Mesendoderm (in vitro differentiated cells): ENCODE results near the gene IGF2BP3. TPM values are rescaled to one million over a fixed set of nuclear protein-coding genes. Genes with fewer than 3 reads are reported as not detected.
"Not testable (repeated sequence)": the region's sequence is repeated elsewhere in the genome, so short reads cannot be mapped to it uniquely, and the experiment has no call there.

Source experiments
- DNase-seq: peaks from one replicate; pipeline ENCODE4 v3.0.0; 2013
- H2AK5ac ChIP-seq: 2 replicates; pipeline ENCODE4 v1.6.1; 2013; ENCODE audit warnings: low read length, inconsistent platforms
- H2BK120ac ChIP-seq: 2 replicates; pipeline ENCODE4 v1.6.1; 2013; ENCODE audit warnings: low read depth, mild to moderate bottlenecking, low read length, moderate library complexity, mixed read lengths
- H2BK15ac ChIP-seq: replicated peaks from 2 replicates; pipeline ENCODE4 v1.6.1; 2013; ENCODE audit warnings: low read depth, mild to moderate bottlenecking, moderate library complexity
- H2BK5ac ChIP-seq: 2 replicates; pipeline ENCODE4 v1.6.1; 2013; ENCODE audit warnings: low read length, inconsistent platforms
- H3K18ac ChIP-seq: 2 replicates; pipeline ENCODE4 v1.6.1; 2013; ENCODE audit warnings: mild to moderate bottlenecking, low read length, mixed read lengths
- H3K23ac ChIP-seq: one replicate; pipeline ENCODE4 v1.6.1; 2013; ENCODE audit warnings: low read length
- H3K27ac ChIP-seq: 2 replicates; pipeline ENCODE4 v1.5.1; 2013; ENCODE audit warnings: low read depth, mild to moderate bottlenecking, inconsistent platforms, low read length, moderate library complexity
- H3K27me3 ChIP-seq: 2 replicates; pipeline ENCODE4 v1.6.1; 2013; ENCODE audit warnings: low read length, control low read depth, mild to moderate bottlenecking, inconsistent platforms; ENCODE audit not compliant: insufficient read depth, poor library complexity
- H3K36me3 ChIP-seq: 2 replicates; pipeline ENCODE4 v1.6.1; 2013; ENCODE audit warnings: low read length, inconsistent platforms; ENCODE audit not compliant: control insufficient read depth, insufficient read depth
- H3K4ac ChIP-seq: one replicate; pipeline ENCODE4 v1.6.1; 2013; ENCODE audit warnings: low read depth, mild to moderate bottlenecking, low read length, moderate library complexity
- H3K4me1 ChIP-seq: 2 replicates; pipeline ENCODE4 v1.6.1; 2013; ENCODE audit warnings: low read depth, low read length, inconsistent platforms; ENCODE audit not compliant: control insufficient read depth
- H3K4me2 ChIP-seq: 2 replicates; pipeline ENCODE4 v1.6.1; 2013; ENCODE audit warnings: low read length
- H3K4me3 ChIP-seq: 2 replicates; pipeline ENCODE4 v1.5.1; 2013; ENCODE audit warnings: mild to moderate bottlenecking, low read length
- H3K56ac ChIP-seq: one replicate; pipeline ENCODE4 v1.6.1; 2013; ENCODE audit warnings: low read length
- H3K79me1 ChIP-seq: 2 replicates; pipeline ENCODE4 v1.6.1; 2013; ENCODE audit warnings: low read length, inconsistent platforms
- H3K79me2 ChIP-seq: 2 replicates; pipeline ENCODE4 v1.6.1; 2013; ENCODE audit warnings: mild to moderate bottlenecking, low read length; ENCODE audit not compliant: control insufficient read depth, insufficient read depth
- H3K9ac ChIP-seq: 2 replicates; pipeline ENCODE4 v1.6.1; 2013; ENCODE audit warnings: low read length, inconsistent platforms
- H4K5ac ChIP-seq: one replicate; pipeline ENCODE4 v1.6.1; 2013; ENCODE audit warnings: low read length
- H4K8ac ChIP-seq: one replicate; pipeline ENCODE4 v1.6.1; 2013; ENCODE audit warnings: low read depth, mild to moderate bottlenecking, control low read depth, low read length, moderate library complexity
- WGBS: extraction: QIAGEN DNeasy Blood & Tissue Kit; methylation state at CpG from one replicate; pipeline ENCODE4 v1.1.7; 2013; ENCODE audit warnings: low lambda C conversion rate, missing lambda C conversion rate; ENCODE audit not compliant: insufficient coverage; ENCODE audit errors: extremely low coverage; 5-methylcytosine and 5-hydroxymethylcytosine counted together
- polyA plus RNA-seq, 2 experiments: library from polyadenylated mRNA; stranded (reverse); fragments of 200-250 nt; gene quantifications; one replicate each; pipeline ENCODE4 v1.2.3, GENCODE V29; 2013

Gene IGF2BP3
- 53.9 TPM for polyA plus RNA-seq (2013, experiment 1 of 2)
- polyA plus RNA-seq (2013, experiment 2 of 2), result 54.3 TPM

DNA sequence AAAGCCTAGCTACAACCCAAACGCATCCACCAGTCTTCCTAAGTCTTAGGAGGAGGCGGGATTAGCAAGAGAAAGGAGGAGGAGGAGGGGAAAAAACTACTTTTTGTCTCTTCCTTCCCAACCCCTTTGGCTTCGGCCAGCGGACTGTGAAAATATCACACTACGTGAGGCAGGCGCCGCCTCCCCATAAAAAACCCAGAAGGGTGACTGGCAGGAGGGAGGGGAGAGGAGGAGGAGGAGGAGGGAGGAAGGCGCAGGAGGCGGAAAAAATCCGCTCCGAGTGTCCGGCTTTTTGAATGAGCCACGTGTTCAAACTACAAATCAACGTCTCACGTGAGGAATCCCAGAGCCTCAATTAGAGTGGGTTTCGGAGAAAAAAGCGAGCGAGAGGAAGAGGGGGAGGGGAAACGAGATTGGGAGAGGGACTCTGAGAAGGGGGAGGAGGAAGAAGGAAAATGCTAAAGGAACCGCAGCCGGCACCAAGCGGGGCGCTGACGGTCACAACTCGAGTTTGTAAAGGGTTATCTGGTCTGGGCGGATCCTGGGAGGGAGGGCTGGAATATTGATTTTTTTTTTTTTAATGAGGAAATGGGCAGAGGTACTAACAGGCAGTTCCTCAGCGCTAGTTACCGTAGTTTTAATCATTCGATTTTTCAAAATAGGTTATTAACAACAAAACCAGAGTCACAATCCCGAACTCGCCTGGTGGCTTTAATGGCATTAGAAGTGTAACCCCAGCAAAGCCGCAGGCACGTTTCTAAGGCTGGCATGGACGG is at the start of gene IGF2BP3:
Gene IGF2BP3, minus strand, starts transcription at position 162 of the 776 bp plus-strand sequence. CDS start 381 bp downstream, outside the sequence.
- peak within 1 kb of the TSS; percentile 96 for H2BK120ac ChIP-seq
- no peaks in the 10 kb centered on the region for H3K36me3 ChIP-seq
- no CpG with 5 or more reads among the region's 34 CpGs for WGBS
- H3K4ac ChIP-seq, result peak within 1 kb of the TSS; percentile 96
- peaks cover 5% of the 10 kb centered on the region for H3K4me1 ChIP-seq
- H4K8ac ChIP-seq, result no peak within 1 kb of the TSS
- peak within 1 kb of the TSS; percentile 97 for H3K23ac ChIP-seq
- H3K27me3 ChIP-seq, result no peaks in the 10 kb centered on the region
- H3K4me3 ChIP-seq, result peak within 1 kb of the TSS; percentile 82
- peak within 1 kb of the TSS; percentile 97 for H3K56ac ChIP-seq
- H2AK5ac ChIP-seq, result no peak within 1 kb of the TSS
- H3K79me2 ChIP-seq, result peaks cover 44% of the 10 kb centered on the region
- no peak within 1 kb of the TSS for H2BK15ac ChIP-seq
- peaks cover 5% of the 10 kb centered on the region for H3K79me1 ChIP-seq
- H3K9ac ChIP-seq, result peak within 1 kb of the TSS; percentile 97
- peak within 1 kb of the TSS; percentile 85 for H3K4me2 ChIP-seq
- peak within 1 kb of the TSS; percentile 100 for H3K18ac ChIP-seq
- peak; percentile 99 for DNase-seq
- no peak within 1 kb of the TSS for H4K5ac ChIP-seq
- peak within 1 kb of the TSS; percentile 64 for H2BK5ac ChIP-seq
- peak within 1 kb of the TSS; percentile 96 for H3K27ac ChIP-seq

- H2BK120ac ChIP-seq, result no peak overlapping the region
- H2BK15ac ChIP-seq, result no peak overlapping the region
- WGBS, result no CpG with 5 or more reads among the region's 2 CpGs
- DNase-seq, result no peak
- no peak overlapping the region for H3K4me2 ChIP-seq
- H3K18ac ChIP-seq, result no peak overlapping the region
- no peak overlapping the region for H3K9ac ChIP-seq
- no peak overlapping the region for H2BK5ac ChIP-seq
- no peaks in the 10 kb centered on the region for H3K4me1 ChIP-seq
- no peak overlapping the region for H4K5ac ChIP-seq
- no peak overlapping the region for H3K23ac ChIP-seq
- peaks cover 2% of the 10 kb centered on the region for H3K79me1 ChIP-seq
- H3K36me3 ChIP-seq, result peaks cover 11% of the 10 kb centered on the region
- H3K4me3 ChIP-seq, result no peak overlapping the region
- no peak overlapping the region for H3K56ac ChIP-seq
- H3K27me3 ChIP-seq, result no peaks in the 10 kb centered on the region
- no peak overlapping the region for H3K4ac ChIP-seq
- H4K8ac ChIP-seq, result no peak overlapping the region
- no peak overlapping the region for H3K27ac ChIP-seq
- peaks cover 43% of the 10 kb centered on the region for H3K79me2 ChIP-seq
- no peak overlapping the region for H2AK5ac ChIP-seq
These were observed 44.5 kb upstream of the IGF2BP3 start for GRCh38 chr7:23514755-23515154.

DNA sequence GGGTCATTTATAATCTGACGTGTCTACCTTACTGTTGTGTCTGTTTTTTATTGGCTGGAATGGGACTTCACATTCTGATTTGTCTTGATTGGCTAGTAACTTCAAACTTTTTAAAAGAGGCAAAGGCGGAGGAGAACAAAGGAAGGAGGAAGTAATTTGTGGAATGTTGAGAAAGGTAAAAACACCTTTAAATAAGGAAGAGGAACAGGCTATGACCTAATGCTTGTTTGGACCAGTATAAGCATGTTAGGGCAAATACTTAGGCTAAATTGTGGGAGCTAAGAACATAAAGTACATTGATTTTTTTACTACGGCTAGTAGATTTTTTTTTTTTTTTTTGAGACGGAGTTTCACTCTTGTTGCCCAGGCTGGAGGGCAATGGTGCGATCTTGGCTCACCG is 43.5 kb upstream of the IGF2BP3 start:
- not testable (repeated sequence) for H3K9ac ChIP-seq, DNase-seq, H3K56ac ChIP-seq, H3K79me1 ChIP-seq, H3K18ac ChIP-seq, H3K4me1 ChIP-seq, H2BK5ac ChIP-seq, H3K36me3 ChIP-seq, H2BK120ac ChIP-seq, H3K27me3 ChIP-seq, H3K27ac ChIP-seq, H3K4ac ChIP-seq, H2AK5ac ChIP-seq, H3K23ac ChIP-seq, H2BK15ac ChIP-seq, H3K4me2 ChIP-seq, H4K8ac ChIP-seq, H3K4me3 ChIP-seq, H4K5ac ChIP-seq
- WGBS, result no CpG with 5 or more reads among the region's 6 CpGs
- peaks cover 36% of the 10 kb centered on the region for H3K79me2 ChIP-seq

GRCh38 chr7:23494009-23494408 is 23.7 kb upstream of the IGF2BP3 start:
- Histone ChIP-seq H3K36me3 (no peaks in the 10 kb centered on the region), H3K23ac (no peak overlapping the region), H3K4me3 (no peak overlapping the region), H3K4me2 (no peak overlapping the region), H3K9ac (no peak overlapping the region), H3K79me1 (no peaks in the 10 kb centered on the region), H2BK5ac (no peak overlapping the region), H2BK120ac (no peak overlapping the region), H3K18ac (no peak overlapping the region), H4K5ac (no peak overlapping the region), H3K27me3 (no peaks in the 10 kb centered on the region), H3K4ac (no peak overlapping the region), H2AK5ac (no peak overlapping the region), H3K56ac (no peak overlapping the region), H3K27ac (no peak overlapping the region), H3K79me2 (no peaks in the 10 kb centered on the region), H2BK15ac (no peak overlapping the region), H4K8ac (no peak overlapping the region), H3K4me1 (no peaks in the 10 kb centered on the region)
- WGBS, result no CpG with 5 or more reads among the region's 9 CpGs
- no peak for DNase-seq

- H3K4me1 ChIP-seq, result no peaks in the 10 kb centered on the region
- DNase-seq, result no peak
- no peak overlapping the region for H2AK5ac ChIP-seq
- no CpG with 5 or more reads among the region's 3 CpGs for WGBS
- H3K79me1 ChIP-seq, result no peaks in the 10 kb centered on the region
- H3K18ac ChIP-seq, result no peak overlapping the region
- no peak overlapping the region for H3K4me3 ChIP-seq
- no peaks in the 10 kb centered on the region for H3K36me3 ChIP-seq
- H2BK15ac ChIP-seq, result no peak overlapping the region
- no peak overlapping the region for H2BK120ac ChIP-seq
- no peak overlapping the region for H4K5ac ChIP-seq
- H2BK5ac ChIP-seq, result no peak overlapping the region
- H3K23ac ChIP-seq, result no peak overlapping the region
- H3K4me2 ChIP-seq, result no peak overlapping the region
- no peak overlapping the region for H4K8ac ChIP-seq
- H3K9ac ChIP-seq, result no peak overlapping the region
- H3K79me2 ChIP-seq, result no peaks in the 10 kb centered on the region
- no peaks in the 10 kb centered on the region for H3K27me3 ChIP-seq
- H3K27ac ChIP-seq, result no peak overlapping the region
- H3K4ac ChIP-seq, result no peak overlapping the region
- no peak overlapping the region for H3K56ac ChIP-seq
These were observed 21.2 kb upstream of the IGF2BP3 start for GRCh38 chr7:23491502-23491901.
